HK-2 (cell line): ENCODE measurements around the gene CD38.
"Not testable (repeated sequence)": the region's sequence is repeated elsewhere in the genome, so short reads cannot be mapped to it uniquely, and the experiment has no call there.

Experiments
- DNase-seq: peaks from one replicate; pipeline ENCODE4 v3.0.0-alpha.2; 2018; ENCODE audit not compliant: unreplicated experiment

Gene CD38

GRCh38 chr4:15778289-15779241 is at the start of gene CD38:
CD38 (plus strand) TSS chr4:15778328; CDS start chr4:15778415, 87 bp downstream.
- peak; percentile 17 for DNase-seq

- DNase-seq = no peak
Observed at GRCh38 chr4:15729910-15730533, 48.1 kb upstream of the CD38 start.

- not testable (repeated sequence) for DNase-seq
Observed at GRCh38 chr4:15733061-15733460, 45.1 kb upstream of the CD38 start.

GRCh38 chr4:15735536-15735935 is 42.6 kb upstream of the CD38 start:
- no peak for DNase-seq

GRCh38 chr4:15736514-15737050 is 41.5 kb upstream of the CD38 start:
- DNase-seq = no peak

- no peak for DNase-seq
Observed at GRCh38 chr4:15737255-15737654, 40.9 kb upstream of the CD38 start.

GRCh38 chr4:15738877-15739276 is 39.3 kb upstream of the CD38 start:
- no peak for DNase-seq

- no peak for DNase-seq
Observed at GRCh38 chr4:15740764-15741404, 37.2 kb upstream of the CD38 start.

- DNase-seq = no peak
Observed at GRCh38 chr4:15742083-15742582, 36.0 kb upstream of the CD38 start.

- DNase-seq = no peak
Observed at GRCh38 chr4:15742637-15743036, 35.5 kb upstream of the CD38 start.

GRCh38 chr4:15744016-15744545 is 34.0 kb upstream of the CD38 start:
- DNase-seq = no peak

- DNase-seq = no peak
Observed at GRCh38 chr4:15746110-15746509, 32.0 kb upstream of the CD38 start.

- DNase-seq = no peak
Observed at GRCh38 chr4:15749001-15749400, 29.1 kb upstream of the CD38 start.

GRCh38 chr4:15751153-15751552 is 27.0 kb upstream of the CD38 start:
- no peak for DNase-seq

GRCh38 chr4:15753081-15753480 is 25.0 kb upstream of the CD38 start:
- no peak for DNase-seq

- no peak for DNase-seq
Observed at GRCh38 chr4:15753786-15754185, 24.3 kb upstream of the CD38 start.

- no peak for DNase-seq
Observed at GRCh38 chr4:15754323-15754722, 23.8 kb upstream of the CD38 start.

- no peak for DNase-seq
Observed at GRCh38 chr4:15755321-15756155, 22.6 kb upstream of the CD38 start.

GRCh38 chr4:15756361-15756861 is 21.7 kb upstream of the CD38 start:
- peak; percentile 5 for DNase-seq

- DNase-seq = no peak
Observed at GRCh38 chr4:15757054-15757453, 21.1 kb upstream of the CD38 start.

GRCh38 chr4:15758294-15758693 is 19.8 kb upstream of the CD38 start:
- no peak for DNase-seq
